GM19324 (cell line): ENCODE results near the gene ZFR2.
"Not testable (repeated sequence)": the region's sequence is repeated elsewhere in the genome, so short reads cannot be mapped to it uniquely, and the experiment has no call there.

ENCODE experiments used
- ATAC-seq: cut with Tn5 transposase; IDR thresholded peaks from one replicate; pipeline ENCODE4 v1.9.1; 2021; ENCODE audit warnings: mild to moderate bottlenecking, moderate library complexity; ENCODE audit not compliant: unreplicated experiment, low FRiP score

The ZFR2 gene

GRCh38 chr19:3818466-3818865, 50.4 kb downstream of the ZFR2 start:
- ATAC-seq: no peak

GRCh38 chr19:3817761-3818160, 51.1 kb downstream of the ZFR2 start:
- ATAC-seq: no peak

- ATAC-seq: no peak
Measured at GRCh38 chr19:3816566-3817218, 52.1 kb downstream of the ZFR2 start.

- not testable (repeated sequence) for ATAC-seq
Measured at GRCh38 chr19:3816148-3816547, 52.7 kb downstream of the ZFR2 start.

- no peak for ATAC-seq
Measured at GRCh38 chr19:3814648-3815047, 54.2 kb downstream of the ZFR2 start.

GRCh38 chr19:3813473-3814392, 55.1 kb downstream of the ZFR2 start:
- ATAC-seq: no peak

GRCh38 chr19:3810708-3811355, 58.0 kb downstream of the ZFR2 start:
- no peak for ATAC-seq

GRCh38 chr19:3809881-3810707, 58.7 kb downstream of the ZFR2 start:
- ATAC-seq: no peak

GRCh38 chr19:3808420-3809143, 60.3 kb downstream of the ZFR2 start:
- no peak for ATAC-seq

- no peak for ATAC-seq
Measured at GRCh38 chr19:3807574-3808354, 61.1 kb downstream of the ZFR2 start.

GRCh38 chr19:3807131-3807480, 61.7 kb downstream of the ZFR2 start:
- ATAC-seq: no peak

- ATAC-seq: no peak
Measured at GRCh38 chr19:3805859-3806258, 63.0 kb downstream of the ZFR2 start.

- no peak for ATAC-seq
Measured at GRCh38 chr19:3804429-3804828, 64.4 kb downstream of the ZFR2 start.

GRCh38 chr19:3803986-3804385, 64.9 kb downstream of the ZFR2 start:
- ATAC-seq: no peak

GRCh38 chr19:3803114-3803888, 65.5 kb downstream of the ZFR2 start:
- ATAC-seq: no peak

- ATAC-seq: no peak
Measured at GRCh38 chr19:3801412-3802096, 67.3 kb downstream of the ZFR2 start.

- no peak for ATAC-seq
Measured at GRCh38 chr19:3800996-3801395, 67.8 kb downstream of the ZFR2 start.

GRCh38 chr19:3798137-3798536, 70.7 kb downstream of the ZFR2 start:
- ATAC-seq: no peak
